Hepatic stellate cell (primary cell): ENCODE measurements around the gene PPBP.

Experiments used
- DNase-seq: peaks from one replicate; pipeline ENCODE4 v3.0.0; 2011; ENCODE audit warnings: low spot score

Gene PPBP, protein sequence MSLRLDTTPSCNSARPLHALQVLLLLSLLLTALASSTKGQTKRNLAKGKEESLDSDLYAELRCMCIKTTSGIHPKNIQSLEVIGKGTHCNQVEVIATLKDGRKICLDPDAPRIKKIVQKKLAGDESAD

DNA sequence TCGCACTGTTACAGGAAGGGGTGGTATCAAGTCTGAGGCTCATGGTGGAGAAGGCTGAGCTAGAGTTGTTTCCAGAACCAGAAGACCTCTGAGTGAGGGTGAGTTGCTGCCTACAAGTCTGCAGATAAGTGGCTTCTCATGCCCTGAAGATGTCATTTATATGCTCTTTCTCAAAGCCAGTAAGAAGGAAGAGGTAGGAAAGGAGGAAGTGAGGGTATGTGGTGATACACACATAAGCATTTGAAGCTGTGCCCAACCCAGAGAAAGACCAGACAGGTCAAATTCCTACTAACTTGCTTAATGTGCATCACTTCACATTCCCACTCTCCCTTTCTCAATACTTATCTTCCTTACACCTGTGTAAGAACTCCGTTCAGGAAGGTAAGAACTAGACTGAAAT is at the start of gene PPBP:
Gene PPBP, minus strand, starts transcription at position 130 of the 400 bp plus-strand sequence. Its CDS starts 87 bp downstream, at position 43.
- DNase-seq = no peak

DNA sequence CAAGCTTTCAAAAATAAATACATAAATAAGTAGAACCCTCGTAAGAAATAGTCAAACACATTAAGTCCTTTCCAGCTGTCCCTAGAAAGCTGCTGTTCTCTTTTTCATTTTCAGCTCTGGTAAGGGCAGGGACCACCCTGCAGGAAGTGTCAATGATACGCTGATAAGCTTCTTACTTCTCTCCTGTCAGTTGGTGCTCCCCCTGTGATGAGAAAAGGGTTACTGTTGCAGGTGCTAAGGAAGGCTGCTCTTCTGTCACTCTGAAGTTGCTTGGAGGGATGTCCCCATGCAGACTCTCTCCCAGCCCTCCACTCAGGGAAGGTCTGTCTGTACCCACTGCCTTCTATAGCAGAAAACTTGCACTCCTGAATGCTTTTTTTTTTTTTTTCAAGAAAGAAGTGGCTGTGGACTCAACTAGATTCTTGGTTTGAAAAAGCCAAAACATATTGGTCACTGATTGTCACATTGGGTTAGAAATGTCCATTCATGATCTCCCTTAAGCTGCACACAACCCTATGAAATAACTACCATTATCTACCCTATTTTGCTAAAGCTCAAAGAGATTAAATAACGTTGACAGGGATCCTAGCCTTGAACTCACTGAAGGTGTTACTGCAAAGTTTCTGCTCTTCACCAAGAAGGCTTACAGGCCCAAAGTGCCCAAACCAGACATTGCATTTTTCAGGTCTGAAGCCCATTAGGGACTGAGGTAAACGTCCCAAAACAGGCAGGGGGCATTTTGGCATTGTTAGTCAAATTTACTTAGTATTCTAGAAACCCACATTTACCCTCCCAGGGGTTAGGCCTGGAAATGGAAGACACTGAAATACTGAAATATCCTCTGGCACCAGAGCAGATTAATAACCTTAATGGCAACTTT is 49.3 kb upstream of the PPBP start:
- DNase-seq = no peak

DNA sequence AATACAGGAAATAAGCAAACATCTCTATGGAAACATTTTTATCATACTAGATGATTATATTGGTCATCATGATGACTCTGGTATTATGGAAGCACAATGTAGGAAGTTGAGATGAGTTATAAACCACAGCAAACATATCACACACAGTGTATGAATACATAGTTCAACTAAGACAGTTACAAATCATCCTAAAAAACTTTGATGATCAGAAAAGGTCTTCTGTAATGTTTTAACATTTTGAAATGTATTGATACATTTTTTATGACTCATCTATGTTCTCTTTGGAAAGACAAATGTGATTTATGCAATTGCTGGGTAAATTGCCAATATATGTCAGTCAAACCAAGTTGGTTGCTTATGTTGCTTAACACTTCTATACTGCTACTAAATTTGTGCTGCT is 45.7 kb upstream of the PPBP start:
- peak; percentile 20 for DNase-seq

DNA sequence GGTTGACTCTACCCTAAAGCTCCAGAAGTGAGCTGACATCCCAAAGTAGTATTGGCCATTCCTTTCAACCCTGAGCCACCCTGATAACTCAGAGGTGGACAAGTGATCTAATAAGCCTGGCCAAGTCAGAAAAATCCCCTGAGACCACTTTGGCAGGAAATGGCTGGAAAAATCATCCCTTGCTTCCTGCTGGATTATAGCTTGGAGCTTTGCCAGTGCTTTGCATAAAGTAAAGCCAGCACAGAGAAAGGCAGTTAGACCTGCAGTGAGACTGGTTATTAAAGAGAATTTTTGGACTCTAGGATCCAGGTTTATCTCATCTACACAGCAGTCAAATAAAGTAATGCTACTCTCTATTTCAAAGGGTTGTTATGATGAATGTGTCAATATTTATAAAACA is 44.1 kb upstream of the PPBP start:
- no peak for DNase-seq

DNA sequence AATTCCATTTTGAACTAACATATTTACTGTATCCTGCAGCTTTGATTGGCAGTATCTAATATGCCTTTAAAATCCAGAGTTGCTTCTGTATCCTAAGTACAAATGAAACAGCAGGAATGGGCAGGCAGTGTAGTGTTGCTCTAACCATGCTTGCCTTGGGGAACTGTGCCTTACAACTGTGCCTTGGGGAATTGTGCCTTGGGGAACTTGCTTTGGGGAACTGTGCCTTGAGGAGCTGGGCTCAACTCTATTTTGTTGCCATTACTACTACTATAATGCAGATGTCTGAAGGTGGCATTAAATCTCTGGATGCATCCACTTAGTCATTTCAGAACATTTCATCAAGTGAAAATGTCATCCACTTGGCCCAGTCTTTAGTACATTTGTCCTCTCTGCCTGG is 43.6 kb upstream of the PPBP start:
- DNase-seq = no peak

DNA sequence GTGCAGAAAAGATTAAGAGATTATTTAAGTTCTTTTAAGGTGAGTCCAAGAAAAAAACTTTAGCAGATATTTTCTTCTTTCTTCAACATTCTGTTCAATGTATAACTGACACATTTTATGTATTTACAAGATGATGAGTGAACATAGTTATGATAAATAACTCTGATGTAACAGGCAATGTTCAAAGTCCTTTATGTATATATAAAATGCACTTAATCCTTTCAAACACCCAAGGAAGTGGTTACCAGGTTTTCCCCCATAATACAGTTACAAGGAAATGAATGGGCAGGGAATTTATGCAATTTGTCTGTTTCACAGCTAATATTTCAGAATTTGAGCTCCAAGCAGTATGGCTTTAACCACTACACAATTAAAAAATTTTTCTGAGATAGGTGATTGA is 42.3 kb upstream of the PPBP start:
- no peak for DNase-seq

DNA sequence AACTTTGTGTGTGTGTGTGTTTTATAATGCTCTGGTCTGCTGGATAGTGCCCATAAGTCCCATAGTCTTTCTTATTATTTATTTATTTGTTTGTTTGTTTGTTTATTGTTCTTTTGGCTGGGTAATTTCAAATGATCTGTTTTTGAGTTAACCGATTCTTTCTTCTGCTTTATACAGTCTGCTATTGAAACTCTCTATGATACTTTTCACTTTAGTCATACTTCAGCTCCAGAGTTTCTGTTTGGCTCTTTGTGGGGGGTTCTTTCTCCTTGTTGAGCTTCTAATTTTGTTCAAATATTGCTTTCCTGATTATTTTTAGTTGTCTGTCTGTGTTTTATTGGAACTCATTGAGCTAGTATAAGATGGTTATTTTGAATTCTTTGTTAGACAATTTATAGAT is 40.5 kb upstream of the PPBP start:
- no peak for DNase-seq

DNA sequence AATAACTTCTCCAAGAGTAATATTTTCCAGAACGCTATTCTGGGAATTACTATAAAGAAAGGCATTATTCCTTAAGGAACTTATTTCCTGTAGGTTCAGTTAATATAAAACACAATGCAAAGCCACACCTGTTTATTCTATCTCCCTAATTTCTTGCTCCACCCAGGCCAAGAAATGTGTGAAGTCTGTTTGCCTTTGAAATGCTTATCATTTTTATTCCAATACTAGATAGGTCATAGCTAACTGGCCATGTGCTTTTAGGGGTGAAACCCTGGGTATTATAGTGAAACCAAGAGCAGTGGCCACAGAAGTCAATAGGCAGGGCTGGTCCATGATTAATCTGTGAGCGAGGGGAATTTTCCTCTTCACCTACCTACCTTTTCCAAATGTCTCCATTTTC is 35.7 kb upstream of the PPBP start:
- no peak for DNase-seq

DNA sequence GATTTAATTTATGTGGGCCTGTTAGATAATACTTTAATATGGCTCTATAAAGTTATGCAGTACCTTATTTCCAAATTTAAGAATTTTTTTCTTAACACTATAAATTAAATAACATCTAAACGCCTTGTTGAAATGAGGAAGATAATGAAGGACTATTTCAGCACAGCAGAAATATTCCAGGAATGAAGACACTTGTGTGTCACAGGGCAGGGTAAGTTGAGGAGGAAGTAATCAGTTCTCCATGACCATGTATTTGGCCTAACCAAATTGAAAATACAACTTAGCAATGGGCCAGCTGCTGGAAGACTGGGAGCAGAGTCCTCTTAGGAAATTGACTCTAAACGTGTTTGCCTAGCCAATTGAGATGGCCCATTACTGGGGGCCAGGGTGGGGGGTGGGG is 33.6 kb upstream of the PPBP start:
- no peak for DNase-seq

DNA sequence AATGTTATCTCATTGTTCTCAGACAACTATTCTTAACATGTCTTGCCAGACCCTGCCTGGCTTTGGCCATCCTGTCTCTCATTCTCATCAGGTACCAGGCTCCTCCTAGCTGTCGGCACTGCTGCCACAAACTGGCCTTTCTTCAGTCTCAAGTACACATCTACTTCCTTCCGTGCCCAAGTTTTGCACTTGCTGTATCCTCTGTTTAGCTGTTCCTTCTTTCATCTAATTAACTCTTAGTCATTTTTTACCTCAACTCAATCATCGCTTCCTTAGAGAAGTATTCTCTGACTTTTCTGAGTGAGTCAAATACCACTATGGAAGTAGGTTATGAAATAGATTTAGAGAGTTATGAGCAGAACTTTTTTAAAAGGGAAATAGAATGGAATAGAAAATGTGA is 30.8 kb upstream of the PPBP start:
- no peak for DNase-seq

DNA sequence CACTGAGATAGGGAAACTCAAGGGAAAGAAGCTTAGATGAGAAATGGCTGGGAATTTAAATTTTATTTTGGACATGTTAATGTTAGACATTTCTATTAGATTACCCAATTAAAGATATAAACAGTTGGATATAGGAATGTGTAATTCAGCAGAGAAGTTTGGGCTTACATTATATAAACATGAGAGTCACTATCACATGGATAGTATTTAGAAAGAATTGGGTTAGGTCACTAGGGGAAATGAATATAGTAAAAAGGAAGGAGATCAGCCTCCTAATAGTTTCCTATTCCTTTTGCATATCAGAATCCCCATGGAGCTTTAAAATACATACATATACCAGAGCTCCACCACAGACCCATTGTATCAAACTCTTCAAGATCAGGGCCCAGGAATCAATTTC is 30.1 kb upstream of the PPBP start:
- no peak for DNase-seq

DNA sequence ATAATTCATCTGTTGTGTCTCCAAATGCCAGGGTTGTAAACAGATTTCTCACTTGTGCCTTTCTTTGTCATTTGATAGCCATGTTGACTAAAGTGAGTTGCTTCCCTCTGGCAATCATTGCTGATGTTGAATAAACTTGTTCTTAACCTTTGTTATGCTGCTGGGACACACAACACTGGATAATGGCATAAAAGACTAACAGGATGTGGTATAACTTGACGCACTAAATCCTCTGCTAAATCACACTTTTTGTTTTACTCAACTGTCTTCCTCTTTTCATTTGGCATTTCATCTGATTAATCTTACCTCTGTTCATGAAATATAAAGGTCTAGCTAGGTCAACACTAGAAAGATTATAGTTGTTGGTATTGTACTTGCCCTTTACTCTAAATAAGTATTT is 28.1 kb upstream of the PPBP start:
- DNase-seq = no peak

DNA sequence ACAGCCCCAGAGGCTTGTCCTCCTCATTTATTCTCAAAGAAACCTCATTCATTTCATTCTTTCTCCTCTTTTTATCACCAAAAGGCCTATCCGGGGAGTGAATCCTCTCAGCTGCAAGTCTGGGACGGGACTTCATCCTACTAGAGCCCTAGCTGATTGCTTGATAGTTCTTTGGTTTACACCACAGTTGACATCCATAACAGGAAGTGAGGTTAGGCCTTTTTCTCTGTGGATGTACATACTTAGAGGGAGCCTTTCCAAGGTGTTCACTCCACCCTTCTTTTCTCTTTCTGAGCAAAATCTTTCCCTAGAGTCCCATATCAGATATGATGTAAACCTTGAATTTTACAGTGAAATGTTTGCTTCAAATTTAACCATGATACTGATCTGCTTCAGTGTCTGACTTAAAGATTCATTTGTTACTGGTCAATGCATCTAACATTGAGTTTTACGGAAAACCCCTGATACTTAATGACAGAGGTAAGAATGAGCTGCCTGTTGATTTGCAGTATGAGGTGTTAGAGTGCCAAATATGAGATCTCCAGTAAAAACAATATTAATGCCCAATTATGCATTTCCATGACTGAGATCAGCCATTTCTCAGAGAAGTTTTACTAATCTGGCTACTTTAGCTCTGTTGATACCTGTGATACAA is 27.3 kb upstream of the PPBP start:
- no peak for DNase-seq

DNA sequence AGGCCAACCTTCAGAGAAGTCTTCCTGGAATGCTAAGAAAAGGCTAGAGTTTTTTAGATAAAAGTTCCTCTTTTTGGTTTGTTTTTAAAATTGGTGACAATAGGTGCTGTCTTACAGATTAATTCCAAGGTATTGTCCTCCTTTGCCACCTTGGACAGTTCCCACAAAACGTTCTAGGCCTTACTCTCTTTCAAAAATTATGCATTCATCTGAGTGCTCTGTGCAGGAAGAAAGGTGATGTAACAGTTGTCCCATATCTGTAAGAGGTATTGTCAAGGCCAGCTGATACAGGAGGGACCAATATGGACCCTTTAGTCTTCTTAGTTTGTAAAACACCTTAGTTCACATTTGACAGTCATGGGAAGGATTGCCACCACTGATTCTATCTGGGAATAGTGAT is 26.3 kb upstream of the PPBP start:
- DNase-seq = no peak

DNA sequence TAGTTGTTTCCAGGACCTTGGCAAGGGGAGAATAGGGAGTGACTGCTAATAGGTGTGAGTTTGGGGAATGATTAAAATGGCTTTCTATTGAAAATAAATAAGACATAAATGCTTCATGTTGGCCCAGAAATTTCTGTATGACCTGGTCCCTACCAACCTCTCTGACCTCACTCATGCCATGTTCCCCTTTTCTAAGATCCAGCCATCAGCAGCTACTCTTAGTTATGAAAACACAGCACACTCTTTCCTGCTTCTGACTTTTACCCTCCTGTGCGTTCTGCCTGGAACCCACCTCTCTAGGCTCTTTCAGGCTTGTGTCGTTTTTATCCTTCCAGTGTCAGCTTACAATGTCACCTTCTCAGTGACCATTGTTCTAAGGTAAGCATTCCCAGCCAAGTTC is 25.3 kb upstream of the PPBP start:
- DNase-seq = no peak

DNA sequence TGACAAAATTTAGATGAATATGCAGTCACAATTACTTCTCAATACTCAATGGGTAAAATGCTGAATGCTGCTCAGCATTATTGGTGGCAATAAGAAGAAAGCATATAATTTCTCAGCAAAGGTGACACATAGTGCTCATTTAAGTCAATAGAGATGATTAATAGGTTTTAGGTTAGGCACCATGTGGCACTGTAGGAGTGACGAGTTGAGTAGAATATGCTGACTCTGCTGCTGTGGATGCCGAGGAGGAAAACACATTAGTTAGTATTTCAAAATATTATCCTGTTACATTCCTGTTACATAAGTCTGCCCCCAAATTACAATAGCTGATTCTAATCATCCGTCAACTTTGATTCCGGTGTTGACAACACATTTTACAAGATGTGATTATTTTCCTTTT is 24.1 kb upstream of the PPBP start:
- DNase-seq = no peak

DNA sequence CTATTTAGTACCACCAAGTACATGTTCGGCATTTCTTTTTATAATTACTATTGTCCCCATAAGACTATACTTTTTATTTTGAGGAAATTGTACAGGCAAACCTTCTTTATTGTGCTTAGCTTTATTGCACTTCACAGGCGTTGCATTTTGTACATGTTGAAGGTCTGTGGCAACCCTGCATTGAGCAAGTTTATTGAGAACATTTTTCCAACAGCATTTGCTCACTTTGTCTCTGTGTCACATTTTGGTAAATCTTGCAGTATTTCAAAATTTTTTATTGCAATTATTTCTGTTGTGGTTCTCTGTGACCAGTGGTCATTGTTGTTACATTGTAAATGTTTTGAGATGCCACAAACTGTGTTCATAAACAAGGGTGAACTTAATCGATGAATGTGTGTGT is 21.3 kb upstream of the PPBP start:
- DNase-seq = no peak

DNA sequence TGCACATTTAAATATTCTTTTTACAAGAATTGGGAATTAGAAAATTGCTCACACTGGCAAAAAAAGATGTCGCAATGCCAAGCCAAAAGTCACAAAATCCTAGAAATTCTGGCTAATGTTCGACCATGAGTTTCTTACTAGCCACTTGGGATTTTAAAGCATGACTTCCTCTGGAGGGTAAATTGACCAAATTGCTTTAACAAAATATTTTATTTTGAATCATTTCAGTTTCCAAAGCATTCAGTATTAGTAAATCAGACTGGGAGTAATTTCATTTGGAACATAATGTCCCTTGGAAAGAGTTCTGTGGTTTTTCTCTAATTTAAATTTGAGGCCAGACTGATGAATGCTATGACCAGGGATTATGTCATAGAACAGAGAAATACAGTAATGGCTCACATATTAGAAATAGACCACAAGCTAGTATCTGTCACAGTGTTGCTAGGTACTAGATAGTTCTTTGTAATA is 18.1 kb upstream of the PPBP start:
- no peak for DNase-seq

DNA sequence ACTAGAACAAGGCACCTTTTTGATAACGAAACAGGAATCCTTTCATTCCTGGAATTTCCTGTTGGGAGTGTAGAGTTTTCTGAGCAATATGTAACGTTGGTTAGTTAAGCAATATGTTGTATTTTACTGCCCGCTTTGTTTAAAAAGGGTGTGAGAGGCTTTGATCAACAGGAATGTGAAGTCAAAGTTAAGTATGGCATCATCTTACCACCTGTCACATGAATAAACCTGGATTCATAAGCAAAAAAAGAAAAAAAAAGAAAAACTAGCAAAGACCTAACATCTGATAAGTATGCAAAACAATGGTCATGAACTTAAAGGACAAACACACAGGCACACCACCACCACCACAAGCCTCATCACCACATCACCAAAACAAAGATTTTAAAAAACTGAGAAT is 17.5 kb upstream of the PPBP start:
- DNase-seq = no peak

DNA sequence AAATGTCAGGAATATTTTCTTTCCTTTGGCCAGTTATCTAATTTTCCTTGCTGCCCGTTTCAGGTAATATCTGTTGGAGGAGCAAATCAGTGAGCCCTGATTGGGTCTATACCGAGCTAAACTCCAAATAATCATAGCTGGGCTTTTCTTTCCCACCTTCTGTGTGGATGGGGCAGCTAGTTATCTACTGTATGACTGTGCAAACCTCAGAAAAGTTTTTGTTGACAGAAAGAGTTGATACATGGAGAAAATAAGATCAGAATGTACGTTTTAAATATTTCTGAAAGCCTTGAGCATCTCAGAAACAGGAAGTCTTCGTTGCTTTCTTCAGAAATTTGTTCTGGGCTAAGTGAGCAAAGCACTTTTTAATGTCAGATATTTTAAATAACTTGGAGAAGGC is 16.7 kb upstream of the PPBP start:
- DNase-seq = no peak

DNA sequence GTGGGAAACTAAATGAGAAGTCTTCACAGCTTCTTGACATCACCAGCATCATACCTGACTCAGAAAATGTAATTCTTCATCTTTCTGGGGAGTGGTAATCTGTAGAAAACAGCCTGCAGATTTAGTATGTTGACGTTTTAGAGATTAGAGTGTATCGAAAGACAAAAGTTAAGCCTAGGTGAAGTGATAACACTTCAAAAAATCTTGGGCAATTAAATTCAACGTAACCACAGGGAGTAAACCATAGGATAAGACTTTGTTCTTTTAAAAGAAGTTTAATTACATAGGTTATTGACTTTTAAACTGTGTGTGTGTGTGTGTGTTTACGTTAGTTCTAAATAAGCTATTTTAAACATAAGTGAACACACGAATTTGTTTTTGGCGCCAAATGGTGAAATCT is 12.3 kb upstream of the PPBP start:
- DNase-seq = no peak

DNA sequence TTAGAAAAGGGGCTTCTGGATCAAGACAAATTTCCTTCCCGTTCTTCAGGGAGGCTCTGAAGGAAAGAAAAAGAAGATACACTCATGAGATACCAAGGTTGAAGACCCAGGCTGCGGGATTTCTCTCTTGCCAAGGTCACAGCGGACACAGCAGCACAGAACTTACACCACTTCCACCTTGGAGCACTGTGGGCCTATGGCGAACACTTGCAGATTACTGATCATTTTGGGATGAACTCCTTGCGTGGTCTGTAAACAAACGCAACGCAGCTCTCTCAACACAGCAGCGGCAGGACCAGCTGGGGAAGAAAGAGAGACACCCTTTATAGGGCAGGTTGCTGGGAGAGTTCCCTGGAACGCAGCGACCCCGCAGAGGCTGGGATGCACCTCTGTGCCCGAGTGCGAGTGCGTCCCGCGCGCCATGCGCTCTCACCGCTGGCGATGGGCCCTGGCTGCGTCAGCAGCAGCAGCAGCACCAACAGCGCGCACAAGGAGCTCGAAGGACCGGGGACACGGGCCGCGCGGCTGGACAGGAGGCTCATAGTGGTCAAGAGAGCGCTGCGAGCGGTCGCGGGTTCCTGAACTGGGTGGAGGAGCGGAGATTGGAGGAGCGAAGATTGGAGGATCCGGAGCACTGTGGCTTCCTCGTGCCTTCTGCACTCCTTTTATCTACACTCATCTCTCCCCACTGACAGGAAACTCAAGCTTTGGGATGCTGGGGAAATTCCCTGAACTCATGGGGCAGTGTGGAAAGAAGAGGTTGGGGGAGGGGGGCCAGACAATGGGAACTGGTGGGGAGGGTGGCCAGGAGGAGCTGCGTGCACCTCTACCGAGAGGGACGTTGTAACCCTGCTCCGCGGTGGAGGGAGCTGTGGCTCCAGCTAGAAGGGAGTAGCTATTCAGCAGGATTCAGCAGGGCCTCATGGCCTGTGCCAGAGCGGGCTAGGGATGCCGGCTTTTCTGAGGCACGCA is 10.3 kb upstream of the PPBP start, which contains the start of gene CXCL5:
Gene CXCL5, minus strand, starts transcription at position 638 of the 972 bp plus-strand sequence. Its CDS starts 96 bp downstream, at position 542.
- peak; percentile 14 for DNase-seq
